MG63 (cell line): Measurements from ENCODE around the gene KIF16B. TPM values are rescaled to one million over a fixed set of nuclear protein-coding genes. Genes with fewer than 3 reads are reported as not detected.
"Not testable (repeated sequence)": the region's sequence is repeated elsewhere in the genome, so short reads cannot be mapped to it uniquely, and the experiment has no call there.

Experiments used
- DNase-seq: peaks from one replicate; pipeline ENCODE4 v3.0.0-alpha.2; 2020
- H3K27me3 ChIP-seq: fragments of 250-450 bp; sonication (Bioruptor Pico); 2 replicates; pipeline ENCODE4 v1.5.1; 2020; ENCODE audit warnings: mild to moderate bottlenecking, moderate library complexity
- H3K36me3 ChIP-seq: fragments of 250-450 bp; sonication (Bioruptor Pico); 2 replicates; pipeline ENCODE4 v1.5.1; 2020; ENCODE audit warnings: mild to moderate bottlenecking, moderate library complexity
- H3K4me3 ChIP-seq: fragments of 250-450 bp; sonication (Bioruptor Pico); 2 replicates; pipeline ENCODE4 v1.5.1; 2020; ENCODE audit warnings: mild to moderate bottlenecking, moderate library complexity
- H3K9me3 ChIP-seq: fragments of 250-450 bp; sonication (Bioruptor Pico); 2 replicates; pipeline ENCODE4 v1.5.1; 2020; ENCODE audit warnings: mild to moderate bottlenecking, moderate library complexity
- total RNA-seq: library from RNA; depleted of rRNA; stranded (reverse); fragments of >200 nt; shearing (Covaris generic); gene quantifications from 2 replicates; pipeline ENCODE4 v1.2.3, GENCODE V29; 2014; ENCODE audit warnings: low replicate concordance

The KIF16B gene
- total RNA-seq, 1 experiment from 2014 or later = 2.9 TPM

- no peaks in the 10 kb centered on the region for H3K27me3 ChIP-seq
- H3K4me3 ChIP-seq = no peak overlapping the region
- no peaks in the 10 kb centered on the region for H3K9me3 ChIP-seq
- H3K36me3 ChIP-seq = no peaks in the 10 kb centered on the region
- no peak for DNase-seq
These were observed 33.3 kb upstream of the KIF16B start for GRCh38 chr20:16606468-16607070.

DNA sequence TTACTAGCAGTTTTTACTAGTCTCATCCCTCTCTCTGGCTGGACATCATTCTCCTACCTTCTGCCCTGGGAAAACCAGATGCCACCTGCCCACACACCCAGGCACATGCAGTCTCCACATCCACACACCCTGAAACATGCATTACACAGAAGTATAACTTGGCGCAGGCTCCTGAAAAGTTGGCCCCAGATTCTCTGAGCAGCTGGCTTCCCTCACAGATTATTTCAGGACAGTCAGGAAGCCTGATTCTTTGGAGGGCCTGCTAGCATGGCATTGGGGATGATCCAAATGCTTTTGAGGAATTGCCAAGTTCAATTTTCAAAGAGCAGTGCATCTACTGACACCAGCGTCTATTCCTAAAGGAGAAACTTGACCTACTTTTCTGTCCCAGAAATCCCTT, 27.8 kb upstream of the KIF16B start:
- H3K9me3 ChIP-seq = no peaks in the 10 kb centered on the region
- no peak overlapping the region for H3K4me3 ChIP-seq
- H3K36me3 ChIP-seq = no peaks in the 10 kb centered on the region
- no peak for DNase-seq
- no peaks in the 10 kb centered on the region for H3K27me3 ChIP-seq

DNA sequence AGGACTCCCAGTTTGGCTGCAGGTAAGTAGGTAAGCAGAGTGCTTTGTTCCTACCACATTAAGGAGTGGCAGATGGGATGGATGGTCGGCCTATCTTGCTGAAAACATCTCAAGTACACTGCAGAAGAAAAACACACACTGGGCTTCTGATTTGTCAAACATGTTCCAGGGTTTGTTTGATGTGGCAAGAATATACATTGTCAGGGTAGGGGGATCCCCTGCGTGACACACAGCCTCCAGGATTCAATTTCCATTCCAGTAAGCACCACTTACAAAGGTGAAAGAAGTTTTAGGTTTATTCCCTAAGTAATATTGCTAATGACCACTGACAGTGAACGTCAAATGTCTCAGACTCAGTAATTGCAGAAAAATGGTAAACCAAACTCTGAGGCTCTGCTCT, 26.0 kb upstream of the KIF16B start:
- H3K36me3 ChIP-seq = no peaks in the 10 kb centered on the region
- H3K27me3 ChIP-seq = no peaks in the 10 kb centered on the region
- no peaks in the 10 kb centered on the region for H3K9me3 ChIP-seq
- DNase-seq = no peak
- H3K4me3 ChIP-seq = no peak overlapping the region

DNA sequence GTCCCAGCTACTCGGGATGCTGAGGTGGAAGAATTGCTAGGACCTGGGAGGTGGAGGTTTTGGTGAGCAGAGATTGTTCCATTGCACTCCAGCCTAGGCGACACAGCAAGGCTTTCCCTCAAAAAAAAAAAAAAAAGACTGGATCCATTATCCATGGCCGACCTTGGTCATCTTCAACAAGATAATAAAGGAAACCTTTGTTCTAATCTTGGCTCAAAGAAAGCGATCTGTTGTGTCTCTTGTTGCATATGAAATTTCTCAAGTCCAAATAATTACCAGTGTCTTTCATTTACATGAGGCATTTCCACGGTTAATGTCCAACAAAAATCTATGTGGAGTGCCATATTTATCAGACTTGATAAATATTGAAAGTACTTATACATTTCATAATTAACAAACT, 23.7 kb upstream of the KIF16B start:
- H3K27me3 ChIP-seq = peaks cover 2% of the 10 kb centered on the region; the same call in 1 of the 2 replicates
- H3K4me3 ChIP-seq = no peak overlapping the region
- H3K9me3 ChIP-seq = no peaks in the 10 kb centered on the region
- H3K36me3 ChIP-seq = no peaks in the 10 kb centered on the region
- DNase-seq = no peak

GRCh38 chr20:16596404-16596803, 23.2 kb upstream of the KIF16B start:
- not testable (repeated sequence) for H3K36me3 ChIP-seq, H3K27me3 ChIP-seq, DNase-seq, H3K4me3 ChIP-seq, H3K9me3 ChIP-seq

DNA sequence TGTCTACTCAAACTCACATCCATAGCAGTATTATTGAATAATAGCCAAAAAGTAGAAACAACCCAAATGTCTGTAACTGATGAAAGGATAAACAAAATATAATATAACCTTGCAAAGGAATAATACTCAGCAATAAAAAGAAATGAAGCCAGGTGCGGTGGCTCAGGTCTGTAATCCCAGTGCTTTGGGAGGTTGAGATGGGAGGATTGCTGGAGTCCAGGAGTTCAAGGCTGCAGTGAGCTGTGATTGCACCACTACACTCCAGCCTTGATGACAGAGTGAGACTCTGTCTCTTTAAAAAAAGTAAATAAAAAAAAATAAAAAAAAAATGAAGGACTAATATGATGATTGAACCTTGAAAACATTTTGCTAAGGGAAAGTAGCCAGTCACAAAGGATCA, 22.1 kb upstream of the KIF16B start:
- Histone ChIP-seq H3K27me3 (peaks cover 2% of the 10 kb centered on the region; the same call in 1 of the 2 replicates), H3K36me3 (no peaks in the 10 kb centered on the region), H3K4me3 (no peak overlapping the region), H3K9me3 (no peaks in the 10 kb centered on the region)
- DNase-seq = no peak

DNA sequence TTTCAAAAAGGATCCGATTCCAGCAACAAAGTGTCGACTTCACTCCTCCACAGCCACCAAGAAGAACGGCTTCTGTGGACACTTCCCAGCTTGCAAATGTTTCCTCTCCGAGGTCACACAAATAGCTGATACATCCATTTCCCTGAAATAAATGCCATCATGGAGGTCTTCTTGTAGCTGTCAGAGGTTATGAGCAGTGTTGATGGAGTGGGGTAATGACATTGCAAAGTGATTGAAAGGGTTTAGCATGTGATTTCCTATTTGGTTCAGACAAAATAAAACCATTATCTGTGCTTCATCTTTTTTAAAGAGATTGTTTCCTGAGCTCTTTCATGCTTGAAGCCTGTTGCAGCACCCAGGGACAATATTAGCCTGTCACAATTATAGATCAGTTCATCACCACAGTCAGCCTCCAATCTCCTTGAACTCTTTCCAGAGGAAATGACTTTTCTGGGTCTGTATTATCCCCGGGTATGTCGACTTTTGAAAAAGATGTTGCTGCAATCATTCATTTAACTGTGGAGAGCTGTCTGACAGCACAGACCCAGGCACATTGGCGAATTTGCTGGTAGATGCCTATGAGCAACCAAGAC, 16.9 kb upstream of the KIF16B start:
- no peak for DNase-seq
- Histone ChIP-seq H3K36me3 (no peaks in the 10 kb centered on the region), H3K4me3 (no peak overlapping the region), H3K27me3 (peaks cover 2% of the 10 kb centered on the region; the same call in 1 of the 2 replicates), H3K9me3 (no peaks in the 10 kb centered on the region)

GRCh38 chr20:16589623-16590022, 16.4 kb upstream of the KIF16B start:
- Histone ChIP-seq H3K27me3 (peaks cover 2% of the 10 kb centered on the region; the same call in 1 of the 2 replicates), H3K4me3 (no peak overlapping the region), H3K9me3 (no peaks in the 10 kb centered on the region), H3K36me3 (no peaks in the 10 kb centered on the region)
- no peak for DNase-seq

- Histone ChIP-seq H3K27me3 (peaks cover 2% of the 10 kb centered on the region; the same call in 1 of the 2 replicates), H3K36me3 (no peaks in the 10 kb centered on the region), H3K9me3 (no peaks in the 10 kb centered on the region), H3K4me3 (no peak overlapping the region)
- no peak for DNase-seq
These were observed 15.0 kb upstream of the KIF16B start for GRCh38 chr20:16588241-16588640.

- H3K36me3 ChIP-seq = no peaks in the 10 kb centered on the region
- no peaks in the 10 kb centered on the region for H3K9me3 ChIP-seq
- no peak for DNase-seq
- no peaks in the 10 kb centered on the region for H3K27me3 ChIP-seq
- no peak overlapping the region for H3K4me3 ChIP-seq
These were observed 13.8 kb upstream of the KIF16B start for GRCh38 chr20:16587066-16587465.

GRCh38 chr20:16583474-16583873, 10.2 kb upstream of the KIF16B start:
- H3K9me3 ChIP-seq = no peaks in the 10 kb centered on the region
- no peaks in the 10 kb centered on the region for H3K36me3 ChIP-seq
- no peak overlapping the region for H3K4me3 ChIP-seq
- H3K27me3 ChIP-seq = no peaks in the 10 kb centered on the region
- DNase-seq = no peak

DNA sequence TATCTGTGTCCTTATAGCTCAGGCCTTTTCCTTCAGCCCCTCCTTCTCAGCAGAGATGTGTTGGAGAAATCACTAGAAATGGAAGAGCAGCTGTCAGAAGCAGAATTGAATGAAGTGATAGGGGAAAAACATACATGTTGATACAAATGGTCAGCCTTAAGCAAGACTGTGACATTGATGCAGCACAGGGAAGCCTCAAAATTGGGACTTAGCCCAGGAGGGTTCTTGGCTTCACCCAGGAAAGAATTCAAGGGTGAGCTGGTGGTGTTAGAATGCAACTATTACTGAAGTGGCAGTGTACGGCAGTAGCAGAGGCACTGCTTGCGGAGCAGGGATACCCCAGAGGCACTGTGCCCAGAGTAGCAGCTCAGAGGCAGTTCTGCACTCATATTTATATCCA, 8.0 kb upstream of the KIF16B start:
- no peak for DNase-seq
- Histone ChIP-seq H3K4me3 (no peak overlapping the region), H3K9me3 (no peaks in the 10 kb centered on the region), H3K27me3 (no peaks in the 10 kb centered on the region), H3K36me3 (no peaks in the 10 kb centered on the region)

GRCh38 chr20:16580620-16581019, 7.4 kb upstream of the KIF16B start:
- no peaks in the 10 kb centered on the region for H3K9me3 ChIP-seq
- no peaks in the 10 kb centered on the region for H3K27me3 ChIP-seq
- DNase-seq = no peak
- H3K4me3 ChIP-seq = no peak overlapping the region
- no peaks in the 10 kb centered on the region for H3K36me3 ChIP-seq

- H3K4me3 ChIP-seq = no peak overlapping the region
- peak; percentile 61 for DNase-seq
- no peaks in the 10 kb centered on the region for H3K27me3 ChIP-seq
These were observed 6.9 kb upstream of the KIF16B start for GRCh38 chr20:16580147-16580546.

DNA sequence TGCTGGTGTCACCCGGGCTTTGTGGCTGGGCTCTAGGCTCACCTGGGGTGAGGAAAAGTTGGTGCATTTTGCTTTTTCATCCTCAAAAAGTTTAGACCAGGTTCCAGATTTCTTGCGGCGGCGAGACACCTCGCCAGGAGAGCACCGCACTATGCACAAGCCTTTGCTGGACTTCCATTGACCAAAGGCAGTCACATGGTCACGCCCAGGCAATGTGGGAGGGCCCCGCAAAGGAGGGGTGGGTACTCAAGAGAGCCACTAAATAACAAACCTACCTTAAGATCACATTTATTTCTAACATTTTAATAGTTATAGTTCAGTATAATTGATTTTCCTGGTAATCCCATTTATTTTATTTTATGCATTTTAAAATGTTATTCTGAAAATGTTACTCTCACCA, 3.0 kb upstream of the KIF16B start:
- Histone ChIP-seq H3K4me3 (no peak overlapping the region), H3K27me3 (no peaks in the 10 kb centered on the region), H3K36me3 (no peaks in the 10 kb centered on the region), H3K9me3 (no peaks in the 10 kb centered on the region)
- no peak for DNase-seq

More at GRCh38 chr20:16580147-16580546, 6.9 kb upstream of the KIF16B start:
- no peaks in the 10 kb centered on the region for H3K36me3 ChIP-seq
- no peaks in the 10 kb centered on the region for H3K9me3 ChIP-seq

DNA sequence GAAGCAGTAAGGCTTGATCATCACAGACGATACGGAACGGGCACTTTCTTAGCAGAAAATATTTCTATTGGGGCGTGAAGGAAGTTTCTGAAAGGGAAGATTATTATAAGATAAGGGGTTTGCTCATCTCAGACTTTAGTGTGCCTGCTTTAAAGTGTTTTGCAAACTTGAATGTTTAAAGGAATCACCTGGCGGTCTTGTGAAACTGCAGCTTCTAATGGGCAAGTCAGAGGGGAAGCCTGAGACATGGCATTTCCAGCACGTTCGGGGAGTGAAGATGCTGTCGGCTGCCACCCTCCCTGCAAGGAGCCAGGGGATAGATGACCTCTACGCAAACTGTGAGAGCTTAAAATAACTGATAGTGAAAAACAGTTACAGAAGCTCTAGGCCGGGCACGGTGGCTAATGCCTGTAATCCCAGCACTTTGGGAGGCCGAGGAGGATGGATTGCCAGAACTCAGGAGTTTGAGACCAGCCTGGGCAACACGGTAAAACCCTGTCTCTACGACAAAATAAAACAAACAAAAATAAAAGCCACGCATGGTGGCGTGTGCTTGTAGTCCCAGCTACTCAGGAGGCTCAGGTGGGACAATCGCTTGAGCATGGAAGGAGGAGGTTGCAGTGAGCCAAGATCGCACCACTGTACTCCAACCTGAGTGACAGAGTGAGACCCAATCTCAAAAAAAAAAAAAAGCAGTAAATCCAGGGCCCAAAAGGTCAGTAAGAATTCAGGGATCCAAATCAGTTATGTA, 2.3 kb upstream of the KIF16B start:
- no peaks in the 10 kb centered on the region for H3K27me3 ChIP-seq
- no peaks in the 10 kb centered on the region for H3K36me3 ChIP-seq
- H3K4me3 ChIP-seq = peak overlapping the region; percentile 59
- H3K9me3 ChIP-seq = no peaks in the 10 kb centered on the region
- DNase-seq = no peak

DNA sequence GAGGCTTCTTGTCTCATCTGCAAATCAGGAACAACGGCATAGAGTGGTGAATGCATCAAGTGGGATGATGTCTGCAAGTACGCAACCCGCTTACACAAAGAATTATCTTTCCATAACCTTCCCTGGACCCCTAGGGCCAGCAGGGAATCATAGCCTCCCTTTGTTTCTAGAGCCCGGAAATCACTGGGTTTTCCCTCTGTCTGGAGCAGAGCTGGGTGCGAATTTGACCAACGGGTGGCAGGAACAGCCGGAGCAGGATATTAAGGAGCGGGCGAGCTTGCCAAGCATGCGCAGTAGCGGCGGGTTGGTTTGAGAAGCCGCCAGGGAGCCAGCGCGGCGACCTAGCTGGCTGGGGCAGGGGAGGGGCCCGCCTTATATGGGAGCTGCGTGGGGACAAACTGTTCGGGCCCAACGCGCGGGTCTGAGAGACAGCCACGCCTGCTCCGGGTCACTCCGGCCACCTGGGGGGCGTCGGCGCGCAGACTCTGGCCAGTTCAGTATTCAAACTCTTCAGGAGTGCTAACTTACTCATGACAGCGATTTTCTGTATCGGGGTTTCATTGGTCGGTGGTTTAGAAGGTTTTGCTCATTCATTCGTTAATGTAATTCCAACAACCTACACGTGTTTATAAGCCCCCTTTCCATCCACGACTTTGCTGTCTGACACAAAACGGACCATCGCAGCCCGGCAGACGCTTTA, 1.6 kb upstream of the KIF16B start:
- Histone ChIP-seq H3K27me3 (no peaks in the 10 kb centered on the region), H3K36me3 (no peaks in the 10 kb centered on the region), H3K4me3 (peak overlapping the region; percentile 59), H3K9me3 (no peaks in the 10 kb centered on the region)
- DNase-seq = peak; percentile 74
